Stimulated activated CD8-positive, alpha-beta memory T cell treated with anti-CD3 and anti-CD28 coated beads, Interleukin-15, amount 100 ng/mL, for 1 hour (primary cell): ENCODE data around the gene RPS29.
"Not testable (repeated sequence)": the region's sequence is repeated elsewhere in the genome, so short reads cannot be mapped to it uniquely, and the experiment has no call there.

Experiments used
- DNase-seq: peaks from one replicate; pipeline ENCODE4 v3.0.0-alpha.2; 2020; ENCODE audit warnings: low read depth

The RPS29 gene

DNA sequence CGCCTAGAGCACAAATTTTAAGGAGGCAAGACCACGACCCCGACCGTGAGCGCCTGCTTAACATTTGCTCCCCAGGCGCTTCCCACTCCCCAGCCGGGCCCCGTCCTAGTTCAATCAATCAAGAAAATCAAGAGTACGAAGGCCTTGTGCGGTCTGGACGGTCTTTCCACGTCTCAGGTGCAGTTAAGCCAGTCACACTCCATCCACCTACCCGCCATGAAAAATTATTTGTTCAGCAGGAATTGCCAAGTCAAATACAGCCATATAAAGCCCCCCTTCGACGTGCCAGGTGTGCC is 12.0 kb upstream of the RPS29 start:
- no peak for DNase-seq

GRCh38 chr14:49594347-49595091 is 8.3 kb upstream of the RPS29 start:
- no peak for DNase-seq

- DNase-seq, result no peak
Observed at GRCh38 chr14:49593016-49593415, 6.8 kb upstream of the RPS29 start.

DNA sequence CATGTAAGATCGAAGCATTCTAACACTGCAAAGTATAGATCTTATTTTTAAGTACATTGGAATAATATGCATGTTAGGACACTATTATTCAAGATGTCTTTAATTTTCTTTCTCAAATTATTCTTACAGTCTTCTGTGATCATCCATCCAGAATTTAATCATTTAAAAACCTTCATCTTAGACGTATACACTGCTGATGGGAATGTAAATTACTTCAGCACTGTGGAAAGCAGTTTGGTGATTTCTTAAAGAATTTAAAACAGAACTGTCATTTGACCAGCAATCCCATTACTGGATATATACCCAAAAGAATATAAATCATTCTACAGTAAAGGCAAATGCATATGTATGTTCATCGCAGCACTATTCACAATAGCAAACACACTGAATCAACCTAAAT is 3.2 kb upstream of the RPS29 start:
- no peak for DNase-seq

GRCh38 chr14:49586673-49587460 is 687 bp upstream of the RPS29 start:
- DNase-seq, result peak; percentile 20

DNA sequence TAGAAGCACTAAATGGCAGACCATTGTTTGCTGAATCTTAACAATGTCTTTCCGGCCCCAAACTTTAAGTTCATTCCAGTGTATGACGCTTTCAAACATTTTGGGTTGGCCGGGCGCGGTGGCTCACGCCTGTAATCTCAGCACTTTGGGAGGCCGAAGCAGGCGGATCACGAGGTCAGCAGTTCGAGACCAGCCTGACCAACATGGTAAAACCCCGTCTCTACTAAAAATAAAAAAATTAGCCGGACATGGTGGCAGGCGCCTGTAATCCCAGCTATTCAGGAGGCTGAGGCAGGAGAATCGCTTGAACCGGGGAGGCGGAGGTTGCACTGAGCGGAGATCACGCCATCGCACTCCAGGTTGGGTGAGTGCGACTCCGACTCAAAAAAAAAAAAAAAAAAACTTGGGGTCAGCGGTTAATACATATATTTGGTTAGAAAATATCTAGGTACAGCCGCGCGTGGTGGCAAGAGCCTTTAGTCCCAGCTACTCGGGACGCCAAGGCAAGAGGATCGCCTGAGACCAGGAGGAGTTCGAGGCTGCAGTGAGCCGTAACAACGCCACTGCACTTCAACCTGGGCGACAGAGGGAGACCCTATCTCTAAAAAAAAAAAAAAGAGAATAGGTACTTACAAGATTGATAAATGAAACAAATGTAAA is 1.1 kb downstream of the RPS29 start:
- not testable (repeated sequence) for DNase-seq

DNA sequence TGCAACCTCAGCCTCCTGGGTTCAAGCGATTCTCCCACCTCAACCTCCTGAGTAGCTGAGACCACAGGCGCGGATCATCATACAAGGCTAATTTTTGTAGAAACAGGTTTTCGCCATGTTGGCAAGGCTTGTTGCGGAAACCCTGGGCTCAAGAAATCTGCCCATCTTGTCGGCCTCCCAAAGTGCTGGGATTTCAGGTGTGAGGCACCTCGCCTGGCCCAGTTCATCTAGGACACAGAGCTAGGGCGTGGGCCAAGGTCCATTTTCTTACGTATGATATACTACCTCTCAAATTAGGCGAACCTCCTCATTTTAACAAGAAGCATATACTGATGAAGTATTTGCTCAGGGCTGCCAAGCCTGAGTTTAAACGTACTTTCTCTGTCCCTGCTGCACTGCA is 2.1 kb downstream of the RPS29 start:
- no peak for DNase-seq

DNA sequence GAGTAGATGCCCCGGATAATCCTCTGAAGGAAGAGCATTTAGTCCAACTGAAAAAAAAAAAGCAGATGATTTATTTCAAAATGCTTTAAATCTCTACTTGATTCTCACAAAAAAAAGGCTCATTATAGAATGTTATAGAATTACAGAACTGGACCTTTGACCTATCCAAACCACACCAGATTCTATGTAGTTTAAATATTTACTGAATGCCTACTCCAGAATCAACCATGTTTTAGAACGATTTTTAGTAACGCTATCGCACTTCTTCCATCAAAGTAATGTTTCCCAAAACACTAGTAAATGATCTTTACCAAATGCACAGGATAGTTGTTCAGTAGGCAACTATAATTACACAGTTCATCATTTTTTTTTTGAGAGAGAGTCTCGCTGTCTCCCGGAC is 2.6 kb downstream of the RPS29 start:
- DNase-seq, result no peak

GRCh38 chr14:49582113-49582977 is 3.8 kb downstream of the RPS29 start:
- no peak for DNase-seq

- DNase-seq, result no peak
Observed at GRCh38 chr14:49581209-49582112, 4.7 kb downstream of the RPS29 start.

DNA sequence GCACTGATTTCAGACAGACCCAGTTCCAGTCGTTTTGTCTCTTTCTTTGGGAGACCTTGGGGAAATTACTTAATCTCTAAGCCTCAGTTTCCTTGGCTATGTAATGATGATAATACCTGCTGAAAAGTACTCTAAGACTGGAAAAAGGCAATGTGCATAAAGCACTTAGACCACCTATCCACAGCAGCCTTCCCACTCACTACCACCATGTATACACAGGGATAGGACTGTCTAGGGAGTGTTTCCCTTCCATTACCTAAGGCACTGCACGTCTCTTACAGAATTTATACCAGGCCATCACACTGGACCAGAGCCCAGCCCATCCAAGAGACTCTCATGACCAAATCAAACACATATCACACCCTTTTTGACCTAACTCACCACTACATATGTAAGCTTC is 6.3 kb downstream of the RPS29 start:
- no peak for DNase-seq

DNA sequence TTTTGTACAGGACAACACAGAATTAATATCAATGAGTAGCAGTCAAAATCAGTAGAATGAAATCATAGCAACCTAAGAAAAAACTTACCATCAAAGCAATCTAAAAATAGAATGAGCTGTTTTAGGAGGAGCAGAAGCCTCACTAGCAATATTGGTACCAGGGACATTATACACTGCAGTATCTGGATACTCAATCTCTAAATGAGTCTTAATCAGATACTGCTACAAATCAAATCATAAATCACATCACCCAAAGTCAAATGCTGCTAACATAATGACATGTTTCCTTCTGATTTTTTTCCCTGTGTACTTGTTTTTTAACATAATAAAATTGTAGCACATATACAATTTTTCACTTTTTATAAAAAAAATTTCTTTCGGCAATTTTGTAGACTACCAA is 8.0 kb downstream of the RPS29 start:
- DNase-seq, result no peak

- no peak for DNase-seq
Observed at GRCh38 chr14:49574038-49574437, 12.1 kb downstream of the RPS29 start.

GRCh38 chr14:49569281-49569680 is 16.9 kb downstream of the RPS29 start:
- DNase-seq, result no peak

DNA sequence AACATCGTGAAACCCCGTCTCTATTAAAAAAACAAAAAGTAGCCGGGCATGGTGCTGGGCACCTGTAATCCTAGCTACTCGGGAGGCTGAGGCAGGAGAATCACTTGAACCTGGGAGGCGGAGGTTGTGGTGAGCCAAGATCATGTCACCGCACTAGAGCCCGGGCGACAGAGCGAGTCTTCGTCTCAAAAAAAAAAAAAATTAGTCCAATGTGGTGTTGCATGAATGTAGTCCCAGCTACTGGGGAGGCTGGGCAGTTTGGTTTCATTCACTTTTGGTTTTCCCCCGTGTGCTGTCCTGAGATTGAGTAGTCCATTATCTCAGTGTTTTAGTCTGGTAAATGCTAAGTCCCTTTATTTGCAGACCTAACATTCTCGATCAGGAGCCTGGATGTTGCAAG is 19.5 kb downstream of the RPS29 start:
- DNase-seq, result no peak

- no peak for DNase-seq
Observed at GRCh38 chr14:49559979-49560768, 26.0 kb downstream of the RPS29 start.

DNA sequence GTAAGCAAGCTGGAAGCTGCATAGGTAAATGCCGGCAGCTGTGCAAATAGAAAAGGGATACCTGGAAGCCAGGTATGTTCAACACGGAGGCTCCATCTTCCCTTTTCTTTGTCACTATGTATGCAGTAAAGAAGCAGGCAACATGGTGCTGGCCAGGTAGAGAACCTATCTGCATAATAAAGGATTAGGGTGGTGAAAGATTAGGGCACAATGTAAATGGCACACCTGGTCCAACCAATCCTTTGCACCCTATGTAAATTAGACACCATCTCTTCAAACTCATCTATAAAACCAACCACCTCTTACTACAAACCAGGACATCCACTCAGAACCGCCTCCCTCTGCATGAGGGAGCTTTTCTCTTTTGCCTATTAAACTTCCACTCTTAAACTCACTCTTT is 32.3 kb downstream of the RPS29 start:
- DNase-seq, result no peak

DNA sequence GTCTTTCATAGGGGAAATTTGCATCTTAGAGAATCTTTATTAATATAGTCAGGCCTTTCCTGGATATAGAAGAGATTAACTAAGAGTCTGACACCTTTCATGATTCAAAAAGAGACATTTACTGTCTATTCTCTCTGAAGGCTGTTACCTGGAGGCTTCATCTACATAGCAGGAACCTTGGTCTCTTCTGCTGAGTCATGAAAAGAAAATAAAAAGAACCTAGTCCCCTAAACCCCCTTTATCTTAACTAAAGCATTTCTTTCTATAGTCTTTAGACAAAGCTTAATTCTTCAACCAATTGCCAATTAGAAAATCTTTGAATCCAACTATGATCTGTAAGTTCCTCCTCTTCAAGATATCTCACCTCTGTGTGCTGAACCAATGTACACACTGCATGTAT is 33.1 kb downstream of the RPS29 start:
- no peak for DNase-seq

GRCh38 chr14:49551569-49551968 is 34.6 kb downstream of the RPS29 start:
- DNase-seq, result no peak
